ENCODE measurements around the gene ZC3H7B.

- TF ChIP-seq CTCF (IDR thresholded peaks at IDR 0.05) = no peak
- TF ChIP-seq POLR2A (IDR thresholded peaks at IDR 0.05) = no peak
These were observed 81.3 kb downstream of the ZC3H7B start for GRCh38 chr22:41382610-41383009.
